Hepatocyte (in vitro differentiated cells): ENCODE measurements around the gene PLD1. TPM values are rescaled to one million over a fixed set of nuclear protein-coding genes. Genes with fewer than 3 reads are reported as not detected.
A peak's percentile ranks its signal among the peaks of the same experiment; 100 is the strongest.

Experiments used
- DNase-seq: peaks from one replicate; pipeline ENCODE4 v3.0.0-alpha.2; 2016; ENCODE audit warnings: low spot score
- H2AFZ ChIP-seq: fragments of 200-600 bp; sonication (generic); 2 replicates; pipeline ENCODE4 v1.6.0; 2016; ENCODE audit warnings: antibody characterized with exemption, mild to moderate bottlenecking
- H3K27ac ChIP-seq: fragments of 200-600 bp; sonication (generic); 2 replicates; pipeline ENCODE4 v1.5.1; 2016; ENCODE audit warnings: mild to moderate bottlenecking
- H3K27me3 ChIP-seq: fragments of 200-600 bp; sonication (generic); 2 replicates; pipeline ENCODE4 v1.6.1; 2016
- H3K36me3 ChIP-seq: fragments of 200-600 bp; sonication (generic); replicated peaks from 2 replicates; pipeline ENCODE4 v1.5.1; 2016; ENCODE audit warnings: low read depth; ENCODE audit not compliant: insufficient read depth
- H3K4me1 ChIP-seq: fragments of 200-600 bp; sonication (generic); 2 replicates; pipeline ENCODE4 v1.5.1; 2016; ENCODE audit warnings: mild to moderate bottlenecking, moderate library complexity; ENCODE audit not compliant: insufficient read depth
- H3K4me2 ChIP-seq: fragments of 200-600 bp; sonication (generic); 2 replicates; pipeline ENCODE4 v1.6.0; 2016
- H3K4me3 ChIP-seq: fragments of 200-600 bp; sonication (generic); 2 replicates; pipeline ENCODE4 v1.5.1; 2016; ENCODE audit warnings: mild to moderate bottlenecking
- H3K79me2 ChIP-seq: fragments of 200-600 bp; sonication (generic); 2 replicates; pipeline ENCODE4 v1.6.0; 2017; ENCODE audit warnings: mild to moderate bottlenecking
- H3K9me2 ChIP-seq: fragments of 200-600 bp; sonication (generic); replicated peaks from 2 replicates; pipeline ENCODE4 v1.6.0; 2017; ENCODE audit warnings: mild to moderate bottlenecking; ENCODE audit not compliant: insufficient read depth
- H3K9me3 ChIP-seq: fragments of 200-600 bp; sonication (generic); 2 replicates; pipeline ENCODE4 v1.5.1; 2016; ENCODE audit warnings: low read depth, mild to moderate bottlenecking
- H4K20me1 ChIP-seq: fragments of 200-600 bp; sonication (generic); 2 replicates; pipeline ENCODE4 v1.6.0; 2016; ENCODE audit warnings: mild to moderate bottlenecking; ENCODE audit not compliant: insufficient read depth, poor library complexity, severe bottlenecking
- CTCF ChIP-seq: fragments of 200-600 bp; sonication (generic); IDR thresholded peaks from 2 replicates; pipeline ENCODE4 v1.5.1; 2016; ENCODE audit warnings: antibody characterized with exemption, mild to moderate bottlenecking; ENCODE audit not compliant: poor library complexity
- EZH2 ChIP-seq: fragments of 200-600 bp; sonication (generic); IDR thresholded peaks from 2 replicates; pipeline ENCODE4 v1.6.1; 2016; ENCODE audit warnings: antibody characterized with exemption, mild to moderate bottlenecking, borderline replicate concordance
- EZH2phosphoT487 ChIP-seq: fragments of 200-600 bp; sonication (generic); IDR thresholded peaks from one replicate; pipeline ENCODE4 v1.6.1; 2018; ENCODE audit warnings: antibody characterized with exemption, mild to moderate bottlenecking, low read depth, moderate library complexity; ENCODE audit not compliant: unreplicated experiment, severe bottlenecking
- WGBS: methylation state at CpG from one replicate; pipeline ENCODE4 v1.1.6; 2016; ENCODE audit warnings: low lambda C conversion rate; ENCODE audit errors: missing lambda C conversion rate; 5-methylcytosine and 5-hydroxymethylcytosine counted together
- polyA plus RNA-seq: library from polyadenylated mRNA; unstranded; fragments of >200 nt; fragmentation: Nextera tagmentation; extraction: Ambion mirVana; gene quantifications from 2 replicates; pipeline ENCODE4 v1.2.1, GENCODE V29; 2016
- total RNA-seq: library from RNA; depleted of rRNA; stranded (reverse); fragments of >200 nt; gene quantifications from 2 replicates; pipeline ENCODE4 v1.2.3, GENCODE V29; 2014

PLD1 gene
- total and polyA plus RNA-seq, 2 experiments from 2014 or later: 29.4 to 71.1 TPM

- no peak overlapping the region for H3K27ac ChIP-seq
- WGBS: 96% methylated on average over 4 of the region's 4 CpGs
These were observed 193.5 kb downstream of the PLD1 start for GRCh38 chr3:171616798-171617197.

GRCh38 chr3:171615686-171616085 is 194.6 kb downstream of the PLD1 start:
- Histone ChIP-seq H3K9me3 (no peaks in the 10 kb centered on the region), H3K27ac (no peak overlapping the region), H3K4me2 (no peak overlapping the region), H3K4me3 (no peak overlapping the region), H3K9me2 (no peaks in the 10 kb centered on the region), H3K27me3 (no peaks in the 10 kb centered on the region), H2AFZ (no peak overlapping the region), H3K79me2 (no peaks in the 10 kb centered on the region), H3K4me1 (peaks cover 7% of the 10 kb centered on the region), H4K20me1 (no peaks in the 10 kb centered on the region), H3K36me3 (no peaks in the 10 kb centered on the region)
- WGBS: 92% methylated on average over 1 of the region's 1 CpG
- TF ChIP-seq EZH2phosphoT487: no peak
- TF ChIP-seq CTCF: no peak
- TF ChIP-seq EZH2: no peak
- DNase-seq: no peak

More at GRCh38 chr3:171616798-171617197, 193.5 kb downstream of the PLD1 start:
- H3K4me2 ChIP-seq: no peak overlapping the region
- H3K27me3 ChIP-seq: no peaks in the 10 kb centered on the region
- no peaks in the 10 kb centered on the region for H3K36me3 ChIP-seq
- H4K20me1 ChIP-seq: no peaks in the 10 kb centered on the region
- no peaks in the 10 kb centered on the region for H3K9me2 ChIP-seq
- peaks cover 11% of the 10 kb centered on the region for H3K4me1 ChIP-seq
- no peaks in the 10 kb centered on the region for H3K79me2 ChIP-seq
- no peak overlapping the region for H3K4me3 ChIP-seq
- H2AFZ ChIP-seq: no peak overlapping the region
- TF ChIP-seq EZH2 (no peak), CTCF (no peak), EZH2phosphoT487 (no peak)
- no peak for DNase-seq
- no peaks in the 10 kb centered on the region for H3K9me3 ChIP-seq

- H3K79me2 ChIP-seq: no peaks in the 10 kb centered on the region
- TF ChIP-seq EZH2: no peak
- no peak for TF ChIP-seq CTCF
- TF ChIP-seq EZH2phosphoT487: no peak
- H3K4me2 ChIP-seq: no peak overlapping the region
- no peaks in the 10 kb centered on the region for H3K9me3 ChIP-seq
- no peaks in the 10 kb centered on the region for H4K20me1 ChIP-seq
- H3K27me3 ChIP-seq: no peaks in the 10 kb centered on the region
- no peaks in the 10 kb centered on the region for H3K9me2 ChIP-seq
- H2AFZ ChIP-seq: no peak overlapping the region
- DNase-seq: no peak
- H3K4me3 ChIP-seq: no peak overlapping the region
- H3K36me3 ChIP-seq: no peaks in the 10 kb centered on the region
- H3K4me1 ChIP-seq: peaks cover 7% of the 10 kb centered on the region
- H3K27ac ChIP-seq: peak overlapping the region; percentile 63
These were observed 195.0 kb downstream of the PLD1 start for GRCh38 chr3:171615281-171615680.

- peak; percentile 38 for DNase-seq
- H2AFZ ChIP-seq: no peak overlapping the region
- WGBS: 28% methylated on average over 11 of the region's 11 CpGs
- no peaks in the 10 kb centered on the region for H3K9me3 ChIP-seq
- no peaks in the 10 kb centered on the region for H3K36me3 ChIP-seq
- H3K9me2 ChIP-seq: no peaks in the 10 kb centered on the region
- no peak overlapping the region for H3K4me3 ChIP-seq
- peak overlapping the region; percentile 63 for H3K27ac ChIP-seq
- no peaks in the 10 kb centered on the region for H3K79me2 ChIP-seq
- peak overlapping the region; percentile 28 for H3K4me2 ChIP-seq
- no peaks in the 10 kb centered on the region for H3K27me3 ChIP-seq
- peaks cover 7% of the 10 kb centered on the region for H3K4me1 ChIP-seq
- no peaks in the 10 kb centered on the region for H4K20me1 ChIP-seq
- TF ChIP-seq EZH2 (no peak), CTCF (peak; percentile 56)
These were observed 195.9 kb downstream of the PLD1 start for GRCh38 chr3:171614318-171614921.
